CD4-positive, alpha-beta T cell (primary cell): Measurements from ENCODE around the gene SLC50A1. TPM values are rescaled to one million over a fixed set of nuclear protein-coding genes. Genes with fewer than 3 reads are reported as not detected.

Experiments used
- ATAC-seq: fragments of 200-7000 bp; cut with Tn5 transposase; one replicate; pipeline ENCODE4 v1.10.0; 2022; ENCODE audit warnings: mild to moderate bottlenecking; ENCODE audit not compliant: poor library complexity
- CTCF ChIA-PET: fragments of 350-600 bp; sonication (Branson Sonifier 250); formaldehyde crosslinking; loops from one replicate; lab custom pipeline; 2021; ENCODE audit warnings: antibody characterized with exemption, inconsistent platforms; lab: Charles Lee
- POLR2A ChIA-PET: fragments of 350-600 bp; sonication (Branson Sonifier 250); formaldehyde crosslinking; loops from one replicate; lab custom pipeline; 2021; ENCODE audit warnings: antibody characterized with exemption, inconsistent platforms; lab: Charles Lee
- DNase-seq, 14 experiments: peaks; one replicate each; pipeline ENCODE4 v3.0.0-alpha.2; 2013 to 2020; ENCODE audit warnings: mixed read lengths in 2 of 14
- H3K27ac ChIP-seq, 2 donors: one replicate each; pipeline versions ENCODE4 v1.5.1 to v1.7.0; 2013; ENCODE audit warnings: low read length in 2 of 2, low read depth in 1 of 2, mild to moderate bottlenecking in 1 of 2
- H3K27me3 ChIP-seq, 2 experiments: 1 replicate in 1 of 2; 2 replicates in 1 of 2; pipeline versions ENCODE4 v1.6.1 to v1.7.0; 2013; ENCODE audit warnings: low read length in 2 of 2, control low read depth in 1 of 2, mild to moderate bottlenecking in 1 of 2, moderate library complexity in 1 of 2; ENCODE audit not compliant: insufficient read depth in 2 of 2, control insufficient read depth in 1 of 2
- H3K36me3 ChIP-seq: one replicate; pipeline ENCODE4 v1.6.1; 2013; ENCODE audit warnings: low read length, control low read depth; ENCODE audit not compliant: insufficient read depth
- H3K4me1 ChIP-seq: one replicate; pipeline ENCODE4 v1.6.1; 2013; ENCODE audit warnings: low read length, control low read depth; ENCODE audit not compliant: insufficient read depth
- H3K4me3 ChIP-seq: one replicate; pipeline ENCODE4 v1.5.1; 2013; ENCODE audit warnings: mild to moderate bottlenecking, low read length, moderate library complexity
- H3K9me3 ChIP-seq, 2 experiments: 1 replicate in 1 of 2; 2 replicates in 1 of 2; pipeline versions ENCODE4 v1.6.1 to v1.7.0; 2013; ENCODE audit warnings: low read length in 2 of 2, mild to moderate bottlenecking in 2 of 2, control low read depth in 1 of 2, moderate library complexity in 1 of 2; ENCODE audit not compliant: control insufficient read depth in 1 of 2, insufficient read depth in 1 of 2
- H3K27ac Mint-ChIP-seq: one replicate; pipeline ENCODE4 v1.8.0; 2020; ENCODE audit warnings: mixed read lengths
- H3K27me3 Mint-ChIP-seq: one replicate; pipeline ENCODE4 v1.8.0; 2021; ENCODE audit warnings: mixed read lengths
- H3K36me3 Mint-ChIP-seq: one replicate; pipeline ENCODE4 v1.8.0; 2021; ENCODE audit warnings: low read depth, mixed read lengths
- H3K4me1 Mint-ChIP-seq: one replicate; pipeline ENCODE4 v1.8.0; 2021; ENCODE audit warnings: low read depth, mixed read lengths
- H3K4me3 Mint-ChIP-seq: one replicate; pipeline ENCODE4 v1.8.0; 2020; ENCODE audit warnings: mild to moderate bottlenecking, mixed read lengths
- H3K9me3 Mint-ChIP-seq: one replicate; pipeline ENCODE4 v1.8.0; 2020; ENCODE audit warnings: mixed read lengths
- CTCF ChIP-seq: fragments of 200-600 bp; IDR thresholded peaks from one replicate; pipeline ENCODE4 v1.8.0; 2022; ENCODE audit warnings: antibody characterized with exemption, mild to moderate bottlenecking
- intact Hi-C, 2 experiments: fragments of 100-400 bp; cut with DNase I in 1 of 2; cut with micrococcal nuclease in 1 of 2; formaldehyde crosslinking; loops; one replicate each; pipeline versions ENCODE4 v1.15.1 to v1.9.0; 2023 to 2025; cut with DNase I, micrococcal nuclease
- total RNA-seq, 174 experiments: library from RNA in 2 of 174; stranded (reverse) in 2 of 174; gene quantifications; one replicate each; pipeline ENCODE4 v1.2.3 and lab custom pipeline; 2021 to 2026

The SLC50A1 gene
- total RNA-seq, 2 experiments from 2014 or later, result 10.2 to 12.5 TPM

- peak overlapping the region; percentile 66 for H3K4me3 Mint-ChIP-seq
- TF ChIP-seq CTCF, result no peak
- CTCF ChIA-PET, result interaction anchor here (0.6 to 3.0 kb wide), 9 partner anchors 9 to 119 kb away, joined by 3 to 78 read pairs (median 6); partner anchors contain the start of genes EFNA4 and KRTCAP2
- ATAC-seq, result no peak
- no peak overlapping the region for H3K27ac Mint-ChIP-seq
- POLR2A ChIA-PET, result no interaction called here
- no peak for DNase-seq
- Histone ChIP-seq H3K9me3 (peaks cover 0 to 15% of the 10 kb centered on the region in 2 experiments), H3K4me1 (peaks cover 55% of the 10 kb centered on the region), H3K4me3 (no peak overlapping the region), H3K27me3 (peaks cover 24 to 25% of the 10 kb centered on the region in 2 experiments), H3K27ac (no peak overlapping the region), H3K36me3 (no peaks in the 10 kb centered on the region)
- no peaks in the 10 kb centered on the region for H3K9me3 Mint-ChIP-seq
- H3K4me1 Mint-ChIP-seq, result peaks cover 46% of the 10 kb centered on the region
- intact Hi-C loops, result loop anchor here (2.0 to 10.0 kb wide), 6 partner anchors 44 to 762 kb away; partner anchors contain the start of genes AQP10 (in 1 of the 2), ATP8B2 (in 1 of the 2), IL6R (in 1 of the 2) and PBXIP1 (in 1 of the 2)
- peaks cover 26% of the 10 kb centered on the region for H3K27me3 Mint-ChIP-seq
- H3K36me3 Mint-ChIP-seq, result peaks cover 3% of the 10 kb centered on the region
These were observed 48.7 kb upstream of the SLC50A1 start for GRCh38 chr1:155086856-155087535.

- H3K36me3 ChIP-seq, result no peaks in the 10 kb centered on the region
- H3K27ac ChIP-seq, result no peak overlapping the region
- TF ChIP-seq CTCF, result peak; percentile 91
- no peak overlapping the region for H3K4me3 ChIP-seq
- POLR2A ChIA-PET, result interaction anchor here (1.0 to 1.1 kb wide), 3 partner anchors 21 to 81 kb away, joined by 3 to 9 read pairs (median 7); partner anchors contain the start of gene KRTCAP2
- Mint-ChIP-seq H3K9me3 (no peaks in the 10 kb centered on the region), H3K4me3 (no peak overlapping the region), H3K4me1 (peaks cover 10% of the 10 kb centered on the region), H3K27me3 (no peaks in the 10 kb centered on the region), H3K27ac (no peak overlapping the region), H3K36me3 (no peaks in the 10 kb centered on the region)
- no peaks in the 10 kb centered on the region for H3K9me3 ChIP-seq
- ATAC-seq, result peak; percentile 91
- DNase-seq, result peak; percentile 67 to 88 (median 76)
- no peaks in the 10 kb centered on the region for H3K27me3 ChIP-seq
- intact Hi-C loops, result loop anchor here (1.0 to 10.0 kb wide), 5 partner anchors 36 to 503 kb away; partner anchors contain the start of gene EFNA1 (in 1 of the 2)
- H3K4me1 ChIP-seq, result peaks cover 13% of the 10 kb centered on the region
- CTCF ChIA-PET, result interaction anchor here (0.5 to 2.0 kb wide), 21 partner anchors 11 to 517 kb away, joined by 3 to 29 read pairs (median 4); partner anchors contain the start of genes ADAM15, DPM3, KRTCAP2 and PYGO2
These were observed 44.3 kb upstream of the SLC50A1 start for GRCh38 chr1:155091071-155092051.

GRCh38 chr1:155092131-155092530 lies 43.5 kb upstream of the SLC50A1 start:
- Histone ChIP-seq H3K4me3 (no peak overlapping the region), H3K36me3 (no peaks in the 10 kb centered on the region), H3K27me3 (no peaks in the 10 kb centered on the region), H3K4me1 (peaks cover 9% of the 10 kb centered on the region), H3K9me3 (no peaks in the 10 kb centered on the region), H3K27ac (no peak overlapping the region)
- CTCF ChIA-PET, result interaction anchor here (0.5 to 2.0 kb wide), 19 partner anchors 12 to 516 kb away, joined by 3 to 29 read pairs (median 4); partner anchors contain the start of genes ADAM15, DPM3, KRTCAP2 and PYGO2
- DNase-seq, result peak in 1 of 14 experiments; percentile 35
- no peak for ATAC-seq
- POLR2A ChIA-PET, result interaction anchor here (1.1 kb wide), 2 partner anchors 76 to 81 kb away, joined by 7 to 9 read pairs; partner anchors contain the start of gene KRTCAP2
- intact Hi-C loops, result loop anchor here (5.0 to 10.0 kb wide), 3 partner anchors 35 to 503 kb away; partner anchors contain the start of gene EFNA1 (in 1 of the 2)
- Mint-ChIP-seq H3K36me3 (no peaks in the 10 kb centered on the region), H3K27ac (no peak overlapping the region), H3K4me1 (peaks cover 10% of the 10 kb centered on the region), H3K9me3 (no peaks in the 10 kb centered on the region), H3K27me3 (no peaks in the 10 kb centered on the region), H3K4me3 (no peak overlapping the region)
- no peak for TF ChIP-seq CTCF
